VCaP (cell line): ENCODE results near the gene PXT1.
A peak's percentile ranks its signal among the peaks of the same experiment; 100 is the strongest.

ENCODE experiments used
- H3K27ac ChIP-seq: fragments of 450-650 bp; 2 replicates; pipeline ENCODE4 v1.5.1; 2017
- TF ChIP-seq, protein P1 (sequence below): fragments of 450-650 bp; conservative IDR thresholded peaks from 2 replicates; pipeline ENCODE4 v1.5.1; 2017; ENCODE audit warnings: mild to moderate bottlenecking, moderate library complexity

PXT1 gene

DNA sequence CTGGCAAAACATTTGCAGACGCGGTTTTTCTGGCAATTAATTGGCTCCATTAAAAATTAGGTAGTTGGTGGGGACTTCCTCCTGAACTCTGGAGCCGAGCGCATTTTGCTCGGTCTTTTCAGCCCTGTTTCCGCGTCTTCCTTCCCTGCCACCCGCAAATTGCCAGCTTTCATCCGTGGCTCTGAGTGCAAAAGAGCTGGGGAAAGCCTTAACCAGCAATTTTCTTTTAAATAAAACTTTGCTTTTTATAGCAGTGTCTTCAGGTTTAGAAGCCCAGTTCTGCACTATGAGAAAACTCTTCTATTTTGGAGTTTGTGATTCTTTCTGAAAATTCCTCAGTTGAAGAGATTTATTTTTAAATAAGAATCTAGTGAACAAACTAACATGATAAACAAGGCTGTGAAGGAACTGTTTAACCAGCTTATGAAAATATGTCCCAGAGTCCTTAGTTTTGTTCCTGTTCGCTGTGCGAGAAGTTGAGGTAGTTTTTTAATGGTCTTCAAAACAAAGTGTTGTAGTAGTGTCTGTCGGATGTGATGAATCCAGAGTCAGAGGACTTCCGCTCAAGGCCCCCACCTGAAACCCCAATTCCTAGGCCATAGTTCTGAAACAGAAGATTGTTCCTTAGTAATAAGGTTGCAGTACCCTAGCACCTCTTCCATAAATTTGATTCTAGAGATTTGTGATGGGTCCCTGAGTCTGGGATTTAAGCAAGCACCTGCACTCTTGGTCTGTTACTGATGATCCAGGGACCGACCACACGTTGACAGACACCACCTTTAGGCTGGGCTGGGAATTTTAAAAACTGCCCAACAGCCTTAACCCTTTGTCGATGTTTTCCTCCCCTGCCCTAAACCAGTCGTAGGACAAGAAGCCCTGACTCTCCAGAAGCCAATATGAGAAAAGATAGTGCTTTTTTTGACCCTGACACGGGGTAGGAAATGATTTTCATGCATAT lies 1.1 kb upstream of the PXT1 start:
- H3K27ac ChIP-seq, result peak overlapping the region; percentile 96
- TF ChIP-seq, protein P1, sequence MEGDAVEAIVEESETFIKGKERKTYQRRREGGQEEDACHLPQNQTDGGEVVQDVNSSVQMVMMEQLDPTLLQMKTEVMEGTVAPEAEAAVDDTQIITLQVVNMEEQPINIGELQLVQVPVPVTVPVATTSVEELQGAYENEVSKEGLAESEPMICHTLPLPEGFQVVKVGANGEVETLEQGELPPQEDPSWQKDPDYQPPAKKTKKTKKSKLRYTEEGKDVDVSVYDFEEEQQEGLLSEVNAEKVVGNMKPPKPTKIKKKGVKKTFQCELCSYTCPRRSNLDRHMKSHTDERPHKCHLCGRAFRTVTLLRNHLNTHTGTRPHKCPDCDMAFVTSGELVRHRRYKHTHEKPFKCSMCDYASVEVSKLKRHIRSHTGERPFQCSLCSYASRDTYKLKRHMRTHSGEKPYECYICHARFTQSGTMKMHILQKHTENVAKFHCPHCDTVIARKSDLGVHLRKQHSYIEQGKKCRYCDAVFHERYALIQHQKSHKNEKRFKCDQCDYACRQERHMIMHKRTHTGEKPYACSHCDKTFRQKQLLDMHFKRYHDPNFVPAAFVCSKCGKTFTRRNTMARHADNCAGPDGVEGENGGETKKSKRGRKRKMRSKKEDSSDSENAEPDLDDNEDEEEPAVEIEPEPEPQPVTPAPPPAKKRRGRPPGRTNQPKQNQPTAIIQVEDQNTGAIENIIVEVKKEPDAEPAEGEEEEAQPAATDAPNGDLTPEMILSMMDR, result peak; percentile 57

DNA sequence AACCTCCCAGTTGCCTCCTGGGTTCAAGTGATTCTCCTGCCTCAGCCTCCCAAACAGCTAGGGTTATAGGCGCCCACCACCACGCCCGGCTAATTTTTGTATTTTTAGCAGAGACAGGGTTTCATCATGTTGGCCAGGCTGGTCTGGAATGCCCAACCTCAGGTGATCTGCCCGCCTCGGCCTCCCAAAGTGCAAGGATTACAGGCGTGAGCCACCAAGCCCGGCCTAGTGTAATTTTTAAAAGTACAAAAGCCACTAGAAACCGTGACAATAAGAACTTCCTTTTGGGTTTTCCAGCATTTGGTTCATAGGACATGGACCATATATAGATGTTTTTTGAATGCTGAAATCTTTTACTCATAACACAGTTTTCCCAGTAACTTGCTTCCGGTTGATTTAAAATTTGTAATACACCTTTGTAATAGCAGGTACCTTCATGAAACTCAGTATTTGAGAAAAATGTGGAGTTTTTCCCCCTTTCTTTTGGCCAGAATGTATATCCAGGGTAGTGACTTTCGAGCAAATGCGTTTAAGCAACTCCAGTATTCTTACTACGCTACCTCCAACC lies 467 bp downstream of the PXT1 start:
- H3K27ac ChIP-seq, result peak overlapping the region; percentile 96
- TF ChIP-seq, protein P1, result no peak

DNA sequence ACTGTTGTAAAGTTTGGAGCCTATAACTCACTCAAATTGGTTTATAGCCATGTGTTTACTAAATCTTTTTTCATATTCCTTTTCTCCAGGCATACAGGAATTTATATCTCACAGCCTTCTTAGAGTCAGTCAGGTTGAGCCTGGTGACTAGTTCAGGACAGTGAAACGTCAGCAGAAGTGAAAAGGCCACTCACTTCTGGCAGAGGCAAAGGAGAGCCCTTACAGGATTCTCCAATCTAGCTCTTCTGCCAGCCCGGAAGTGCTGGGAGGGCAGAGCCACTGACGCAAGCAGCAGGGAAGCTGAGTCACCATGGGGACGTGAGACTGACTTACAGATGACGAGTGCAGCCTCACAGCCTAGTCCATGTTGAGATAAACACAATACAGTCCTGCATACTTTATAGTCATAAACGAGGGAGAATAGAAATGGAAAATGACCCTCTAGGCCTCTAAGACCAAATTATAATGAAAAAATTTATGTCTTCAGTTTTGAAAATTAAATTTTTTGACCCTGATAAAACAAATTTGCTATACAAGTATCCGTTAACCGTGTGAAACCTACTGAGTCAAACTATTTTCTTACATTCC lies 1.3 kb downstream of the PXT1 start:
- H3K27ac ChIP-seq, result peak overlapping the region; percentile 96
- TF ChIP-seq, protein P1, result no peak

DNA sequence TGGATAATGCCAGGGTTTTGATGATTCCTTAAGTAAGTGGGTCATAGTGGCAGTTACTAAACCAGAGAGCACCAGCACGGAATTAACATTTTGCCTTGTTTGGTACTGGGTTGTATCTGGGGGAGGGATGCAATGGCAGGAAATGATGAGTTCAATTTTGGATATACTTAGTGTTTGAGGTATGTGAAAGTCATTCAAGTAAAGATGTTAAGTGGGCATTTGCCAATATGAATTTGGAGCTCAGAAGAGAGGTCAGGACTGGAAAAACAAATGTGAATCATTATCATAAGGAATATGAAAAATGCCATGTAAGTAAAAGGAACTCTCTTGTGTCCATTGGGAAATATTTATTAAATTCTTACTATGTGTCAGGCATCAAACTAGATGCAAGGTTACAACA lies 6.2 kb downstream of the PXT1 start:
- TF ChIP-seq, protein P1, result no peak
- no peak overlapping the region for H3K27ac ChIP-seq

- no peak overlapping the region for H3K27ac ChIP-seq
- TF ChIP-seq, protein P1, result no peak
Observed at GRCh38 chr6:36432151-36432671, 10.4 kb downstream of the PXT1 start.

DNA sequence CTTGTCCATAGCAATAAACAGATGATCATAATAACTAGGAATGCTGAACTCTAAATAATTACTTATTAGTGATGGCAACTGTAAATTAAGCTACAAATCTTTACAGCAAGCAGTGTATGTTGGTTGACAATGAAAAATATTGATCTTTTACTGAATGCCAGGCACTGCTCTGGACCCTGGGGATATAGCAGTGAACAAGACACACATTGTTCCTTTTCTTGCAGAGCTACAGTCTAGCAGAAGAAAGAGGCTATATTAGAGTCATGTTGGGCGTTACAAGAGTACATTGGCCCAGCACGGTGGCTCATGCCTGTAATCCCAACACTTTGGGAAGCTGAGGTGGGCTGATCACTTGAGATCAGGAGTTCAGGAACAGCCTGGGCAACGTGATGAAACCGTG lies 11.5 kb downstream of the PXT1 start:
- no peak overlapping the region for H3K27ac ChIP-seq
- TF ChIP-seq, protein P1, result no peak

DNA sequence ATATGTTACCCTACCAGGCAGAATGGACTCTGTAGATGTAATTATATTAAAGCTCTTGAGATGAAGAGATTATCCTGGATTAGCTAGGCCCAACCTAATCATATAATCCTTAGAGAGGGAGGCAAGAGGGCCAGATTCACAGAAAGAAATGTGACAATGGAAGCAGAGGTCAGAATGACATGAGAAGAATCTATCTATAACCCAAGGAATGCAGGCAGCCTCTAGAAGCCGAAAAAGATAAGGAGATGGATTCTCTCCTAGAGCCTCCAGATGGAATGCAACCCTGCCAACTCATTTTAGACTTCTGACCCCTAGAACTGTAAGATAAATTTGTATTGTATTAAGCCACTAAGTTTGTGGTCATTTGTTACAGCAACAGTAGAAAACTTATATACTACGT lies 12.3 kb downstream of the PXT1 start:
- TF ChIP-seq, protein P1, result no peak
- H3K27ac ChIP-seq, result no peak overlapping the region
